Stimulated activated CD4-positive, alpha-beta T cell treated with anti-CD3 and anti-CD28 coated beads, TNF-alpha, amount 100 ng/mL, for 1 hour (primary cell): ENCODE data around the gene RIN1.

Experiments used
- DNase-seq, 3 donors: peaks; one replicate each; pipeline ENCODE4 v3.0.0-alpha.2; 2020; ENCODE audit warnings: low read depth in 3 of 3, low spot score in 1 of 3

The RIN1 gene

GRCh38 chr11:66335531-66336233 is 552 bp downstream of the RIN1 start:
- DNase-seq, result no peak

- no peak for DNase-seq
These were observed 1.4 kb downstream of the RIN1 start for GRCh38 chr11:66334605-66335442.

- no peak for DNase-seq
These were observed 2.2 kb downstream of the RIN1 start for GRCh38 chr11:66333896-66334604.

GRCh38 chr11:66333220-66333877 is 2.9 kb downstream of the RIN1 start:
- no peak for DNase-seq

GRCh38 chr11:66332371-66333219 is 3.6 kb downstream of the RIN1 start:
- DNase-seq, result no peak

- DNase-seq, result no peak
These were observed 4.5 kb downstream of the RIN1 start for GRCh38 chr11:66331542-66332370.

GRCh38 chr11:66330931-66331330 is 5.3 kb downstream of the RIN1 start:
- DNase-seq, result no peak

GRCh38 chr11:66329165-66329673 is 7.0 kb downstream of the RIN1 start:
- DNase-seq, result no peak

GRCh38 chr11:66328302-66329144 is 7.7 kb downstream of the RIN1 start:
- DNase-seq, result peak; percentile 49 to 74 (median 70)

- no peak for DNase-seq
These were observed 8.3 kb downstream of the RIN1 start for GRCh38 chr11:66328031-66328301.

GRCh38 chr11:66327171-66328030 is 8.8 kb downstream of the RIN1 start:
- DNase-seq, result no peak

- no peak for DNase-seq
These were observed 9.7 kb downstream of the RIN1 start for GRCh38 chr11:66326261-66327111.

GRCh38 chr11:66325263-66325671 is 11.0 kb downstream of the RIN1 start:
- DNase-seq, result no peak

- DNase-seq, result no peak
These were observed 11.6 kb downstream of the RIN1 start for GRCh38 chr11:66324664-66325063.

GRCh38 chr11:66323684-66324083 is 12.6 kb downstream of the RIN1 start:
- DNase-seq, result no peak

- no peak for DNase-seq
These were observed 13.4 kb downstream of the RIN1 start for GRCh38 chr11:66322732-66323427.
